Measurements from ENCODE around the gene TMEM132A. TPM values are rescaled to one million over a fixed set of nuclear protein-coding genes. Genes with fewer than 3 reads are reported as not detected.

TMEM132A gene
- total and polyA plus RNA-seq, 10 of the 15 experiments (the other 5 are each of a cell fraction or from before 2014, with no cell fraction given): 0.16 to 25.0 (median 4.3) TPM

GRCh38 chr11:60918939-60919265 lies 5.4 kb upstream of the TMEM132A start (continued):
- no peak for TF ChIP-seq IKZF2 (IDR thresholded peaks at IDR 0.05)
- no peak for TF ChIP-seq ETV6 (conservative IDR thresholded peaks at IDR 0.05 in 1 of 2, IDR thresholded peaks at IDR 0.05 in 1 of 2; ENCODE audit: borderline replicate concordance in 1 of 2, low read depth in 1 of 2)
- no peak for TF ChIP-seq CHD4 (IDR thresholded peaks at IDR 0.05)
- TF ChIP-seq ZNF24 (IDR thresholded peaks at IDR 0.05): no peak
- no peak for TF ChIP-seq POLR2A (IDR thresholded peaks at IDR 0.05; ENCODE audit: low read depth, low read length)

GRCh38 chr11:60919320-60919719 lies 4.9 kb upstream of the TMEM132A start:
- no peak overlapping the region for H3K9ac ChIP-seq (ENCODE audit: control insufficient read depth, insufficient read depth, low read length)
- in situ Hi-C loops (cut with MboI) (no loop called here), intact Hi-C loops (cut with micrococcal nuclease; ENCODE audit: unreplicated experiment) (no loop called here)
- H4K20me1 ChIP-seq (ENCODE audit: control insufficient read depth, insufficient read depth): no peaks in the 10 kb centered on the region
- ChIA-PET RAD21 (ENCODE audit: unreplicated experiment) (interaction anchor here (0.7 to 1.7 kb wide), 4 partner anchors 9 to 162 kb away, joined by 3 to 5 read pairs (median 4); no protein-coding TSS in a partner anchor), POLR2A (interaction anchor here (0.6 to 1.3 kb wide), 3 partner anchors 22 to 220 kb away, joined by 3 to 7 read pairs (median 3); no protein-coding TSS in a partner anchor), CTCF (interaction anchor here (1.1 to 2.4 kb wide), 5 partner anchors 15 to 88 kb away, joined by 4 to 8 read pairs (median 7); no protein-coding TSS in a partner anchor), SMC1A (ENCODE audit: uncharacterized antibody, unreplicated experiment) (interaction anchor here (1.0 to 2.3 kb wide), 5 partner anchors 13 to 125 kb away, joined by 3 to 7 read pairs (median 3); no protein-coding TSS in a partner anchor)
- FAIRE-seq (no peak), ATAC-seq (no peak), DNase-seq (ENCODE audit: low read depth, low spot score) (no peak)
- peaks cover 37% of the 10 kb centered on the region for H3K79me2 ChIP-seq (ENCODE audit: control insufficient read depth, insufficient read depth, low read length)
- BruUV-seq (replicated peaks): no TSS peak
- peaks cover 17 to 21% of the 10 kb centered on the region in 2 experiments for H3K36me3 ChIP-seq (ENCODE audit: control insufficient read depth in 2 of 2, insufficient read depth in 2 of 2, low read length in 1 of 2)
- no peaks in the 10 kb centered on the region for H3K9me3 ChIP-seq (replicated peaks; ENCODE audit: control insufficient read depth, insufficient read depth, low read length)
- TF ChIP-seq CBX3 (IDR thresholded peaks at IDR 0.05; ENCODE audit: borderline replicate concordance, low read depth) (no peak), ZNF592 (IDR thresholded peaks at IDR 0.05) (no peak), SIX5 (IDR thresholded peaks at IDR 0.05; ENCODE audit: low read depth, low read length, severe bottlenecking) (no peak), TCF3 (IDR thresholded peaks at IDR 0.05; ENCODE audit: borderline replicate concordance, insufficient read depth, low read depth, low read length) (no peak), RAD51 (IDR thresholded peaks at IDR 0.05) (no peak), SUZ12 (IDR thresholded peaks at IDR 0.05; ENCODE audit: unreplicated experiment) (no peak), ZBTB33 (IDR thresholded peaks at IDR 0.05) (no peak), CREB1 (IDR thresholded peaks at IDR 0.05; ENCODE audit: low read depth) (no peak)
- no peak overlapping the region; the same call in 1 of the 2 replicates for H3K4me2 ChIP-seq (ENCODE audit: control insufficient read depth, insufficient read depth)
- peaks cover 29% of the 10 kb centered on the region for H3K4me1 ChIP-seq (ENCODE audit: control insufficient read depth, insufficient read depth, low read length)
- H3K27ac ChIP-seq (ENCODE audit: control insufficient read depth, insufficient read depth): no peak overlapping the region
- no peaks in the 10 kb centered on the region for H3K27me3 ChIP-seq (replicated peaks in 1 of 2; ENCODE audit: control insufficient read depth in 2 of 2, insufficient read depth in 2 of 2, low read length in 1 of 2)
- no peak overlapping the region for H2AFZ ChIP-seq (ENCODE audit: control insufficient read depth, low read depth, low read length)
- WGBS (ENCODE audit: insufficient coverage, insufficient replicate concordance, low lambda C conversion rate, missing lambda C conversion rate): 79% methylated on average over 1 of the region's 1 CpG
- no peak overlapping the region for H3K4me3 ChIP-seq
